Measurements from ENCODE around the gene SMIM24.
A peak's percentile ranks its signal among the peaks of the same experiment; 100 is the strongest.

SMIM24 gene

DNA sequence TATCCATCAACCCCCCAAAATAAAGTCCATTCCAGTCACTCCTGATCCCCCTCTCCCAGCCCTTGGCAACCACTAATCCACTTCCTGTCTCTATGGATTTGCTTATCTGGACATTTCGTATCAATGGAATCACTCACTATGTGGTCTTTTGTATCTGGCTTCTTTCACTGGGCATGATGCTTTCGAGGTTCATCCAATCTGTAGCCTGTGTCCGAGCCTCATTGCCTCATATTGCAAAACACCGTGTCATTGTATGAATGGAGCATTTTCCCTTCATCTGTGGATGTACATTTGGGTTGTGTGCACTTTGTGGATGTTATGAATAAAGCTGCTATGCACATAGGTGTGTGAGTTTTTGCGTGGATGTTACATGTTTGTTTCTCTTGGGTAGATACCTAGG is 24.4 kb upstream of the SMIM24 start:
- H4K20me1 ChIP-seq (ENCODE audit: insufficient read depth, low read length), result peaks cover 14% of the 10 kb centered on the region; the same call in 1 of the 2 replicates
- peaks cover 19% of the 10 kb centered on the region for H3K4me1 ChIP-seq (ENCODE audit: low read length)
- peaks cover 43% of the 10 kb centered on the region for H3K79me2 ChIP-seq (ENCODE audit: low read length)
- H3K27ac ChIP-seq (ENCODE audit: low read length), result no peak overlapping the region
- H3K27me3 ChIP-seq (ENCODE audit: low read depth, low read length), result no peaks in the 10 kb centered on the region
- H3K4me2 ChIP-seq (ENCODE audit: low read length), result peak overlapping the region; percentile 85
- H3K36me3 ChIP-seq (replicated peaks; ENCODE audit: low read depth, low read length), result peaks cover 15% of the 10 kb centered on the region
- no peaks in the 10 kb centered on the region for H3K9me3 ChIP-seq (ENCODE audit: insufficient read depth, low read length)
- peak overlapping the region; percentile 83 for H3K9ac ChIP-seq (ENCODE audit: low read length)
- peak overlapping the region; percentile 79 for H3K4me3 ChIP-seq (ENCODE audit: low read length)
- no peak overlapping the region for H2AFZ ChIP-seq (ENCODE audit: low read depth, low read length)
- TF ChIP-seq EZH2phosphoT487 (IDR thresholded peaks at IDR 0.05; ENCODE audit: low read depth), result no peak
- TF ChIP-seq, protein P1, sequence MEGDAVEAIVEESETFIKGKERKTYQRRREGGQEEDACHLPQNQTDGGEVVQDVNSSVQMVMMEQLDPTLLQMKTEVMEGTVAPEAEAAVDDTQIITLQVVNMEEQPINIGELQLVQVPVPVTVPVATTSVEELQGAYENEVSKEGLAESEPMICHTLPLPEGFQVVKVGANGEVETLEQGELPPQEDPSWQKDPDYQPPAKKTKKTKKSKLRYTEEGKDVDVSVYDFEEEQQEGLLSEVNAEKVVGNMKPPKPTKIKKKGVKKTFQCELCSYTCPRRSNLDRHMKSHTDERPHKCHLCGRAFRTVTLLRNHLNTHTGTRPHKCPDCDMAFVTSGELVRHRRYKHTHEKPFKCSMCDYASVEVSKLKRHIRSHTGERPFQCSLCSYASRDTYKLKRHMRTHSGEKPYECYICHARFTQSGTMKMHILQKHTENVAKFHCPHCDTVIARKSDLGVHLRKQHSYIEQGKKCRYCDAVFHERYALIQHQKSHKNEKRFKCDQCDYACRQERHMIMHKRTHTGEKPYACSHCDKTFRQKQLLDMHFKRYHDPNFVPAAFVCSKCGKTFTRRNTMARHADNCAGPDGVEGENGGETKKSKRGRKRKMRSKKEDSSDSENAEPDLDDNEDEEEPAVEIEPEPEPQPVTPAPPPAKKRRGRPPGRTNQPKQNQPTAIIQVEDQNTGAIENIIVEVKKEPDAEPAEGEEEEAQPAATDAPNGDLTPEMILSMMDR (IDR thresholded peaks at IDR 0.05; ENCODE audit: low read depth, low read length), result no peak

DNA sequence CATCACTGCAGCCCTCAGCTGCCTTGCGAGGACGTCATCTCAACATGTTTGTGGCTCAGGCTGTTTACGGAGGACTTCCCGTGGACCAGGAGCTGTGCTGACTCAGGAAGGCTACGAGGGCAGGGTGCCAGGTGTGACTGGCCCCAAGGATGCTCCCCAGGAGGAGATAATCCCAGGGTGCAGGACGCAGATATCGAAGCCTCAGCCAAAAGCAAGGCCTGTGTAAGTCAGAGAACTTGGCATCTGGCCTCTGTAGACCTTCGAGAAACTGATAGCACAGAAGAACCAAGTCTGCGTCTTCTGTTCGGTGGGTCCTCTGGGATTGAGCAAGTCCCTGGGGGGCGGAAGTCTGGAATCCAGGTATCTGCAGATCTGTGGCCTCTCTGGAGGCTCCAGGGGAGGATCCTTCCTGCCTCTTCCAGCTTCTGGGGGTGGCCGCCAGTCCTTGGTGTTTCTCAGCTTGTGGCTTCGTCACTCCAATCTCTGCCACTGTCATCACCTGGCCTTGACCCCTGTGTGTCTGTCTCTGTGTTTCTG is 22.8 kb upstream of the SMIM24 start:
- no peak overlapping the region for H3K4me3 ChIP-seq (ENCODE audit: low read length)
- no peak overlapping the region for H2AFZ ChIP-seq (ENCODE audit: low read depth, low read length)
- no peaks in the 10 kb centered on the region for H4K20me1 ChIP-seq (ENCODE audit: insufficient read depth, low read length)
- no peaks in the 10 kb centered on the region for H3K9me3 ChIP-seq (ENCODE audit: insufficient read depth, low read length)
- H3K27me3 ChIP-seq (ENCODE audit: low read depth, low read length), result no peaks in the 10 kb centered on the region
- peaks cover 43% of the 10 kb centered on the region for H3K79me2 ChIP-seq (ENCODE audit: low read length)
- H3K36me3 ChIP-seq (replicated peaks; ENCODE audit: low read depth, low read length), result peaks cover 6% of the 10 kb centered on the region
- H3K9ac ChIP-seq (ENCODE audit: low read length), result no peak overlapping the region
- TF ChIP-seq EZH2phosphoT487 (IDR thresholded peaks at IDR 0.05; ENCODE audit: low read depth), result no peak
- TF ChIP-seq, protein P1 (IDR thresholded peaks at IDR 0.05; ENCODE audit: low read depth, low read length), result no peak
- H3K4me2 ChIP-seq (ENCODE audit: low read length), result no peak overlapping the region
- H3K4me1 ChIP-seq (ENCODE audit: low read length), result peaks cover 25% of the 10 kb centered on the region
- no peak overlapping the region for H3K27ac ChIP-seq (ENCODE audit: low read length)

DNA sequence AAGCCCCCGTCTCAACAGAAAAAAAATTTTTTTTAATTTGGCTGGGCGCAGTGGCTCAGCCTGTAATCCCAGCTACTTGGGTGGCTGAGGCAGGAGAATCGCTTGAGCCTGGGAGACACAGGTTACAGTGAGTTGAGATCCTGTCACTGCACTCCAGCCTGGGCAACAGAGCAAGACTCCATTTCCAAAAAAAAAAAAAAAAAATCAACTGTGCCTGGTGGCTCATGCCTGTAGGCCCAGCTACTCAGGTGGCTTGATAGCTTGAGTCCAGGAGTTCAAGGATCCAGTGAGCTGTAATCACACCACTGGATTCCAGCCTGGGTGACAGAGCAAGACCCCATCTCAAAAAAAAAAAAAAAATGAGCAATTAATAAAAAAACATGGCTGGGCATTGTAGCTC is 21.5 kb upstream of the SMIM24 start:
- no peaks in the 10 kb centered on the region for H4K20me1 ChIP-seq (ENCODE audit: insufficient read depth, low read length)
- no peak overlapping the region for H3K27ac ChIP-seq (ENCODE audit: low read length)
- H3K36me3 ChIP-seq (replicated peaks; ENCODE audit: low read depth, low read length), result peaks cover 7% of the 10 kb centered on the region
- H3K4me1 ChIP-seq (ENCODE audit: low read length), result peaks cover 17% of the 10 kb centered on the region
- no peak overlapping the region for H3K4me2 ChIP-seq (ENCODE audit: low read length)
- no peaks in the 10 kb centered on the region for H3K9me3 ChIP-seq (ENCODE audit: insufficient read depth, low read length)
- H2AFZ ChIP-seq (ENCODE audit: low read depth, low read length), result no peak overlapping the region
- peaks cover 43% of the 10 kb centered on the region for H3K79me2 ChIP-seq (ENCODE audit: low read length)
- no peaks in the 10 kb centered on the region for H3K27me3 ChIP-seq (ENCODE audit: low read depth, low read length)
- no peak overlapping the region for H3K4me3 ChIP-seq (ENCODE audit: low read length)
- TF ChIP-seq, protein P1 (IDR thresholded peaks at IDR 0.05; ENCODE audit: low read depth, low read length), result no peak
- no peak for TF ChIP-seq EZH2phosphoT487 (IDR thresholded peaks at IDR 0.05; ENCODE audit: low read depth)
- no peak overlapping the region for H3K9ac ChIP-seq (ENCODE audit: low read length)

DNA sequence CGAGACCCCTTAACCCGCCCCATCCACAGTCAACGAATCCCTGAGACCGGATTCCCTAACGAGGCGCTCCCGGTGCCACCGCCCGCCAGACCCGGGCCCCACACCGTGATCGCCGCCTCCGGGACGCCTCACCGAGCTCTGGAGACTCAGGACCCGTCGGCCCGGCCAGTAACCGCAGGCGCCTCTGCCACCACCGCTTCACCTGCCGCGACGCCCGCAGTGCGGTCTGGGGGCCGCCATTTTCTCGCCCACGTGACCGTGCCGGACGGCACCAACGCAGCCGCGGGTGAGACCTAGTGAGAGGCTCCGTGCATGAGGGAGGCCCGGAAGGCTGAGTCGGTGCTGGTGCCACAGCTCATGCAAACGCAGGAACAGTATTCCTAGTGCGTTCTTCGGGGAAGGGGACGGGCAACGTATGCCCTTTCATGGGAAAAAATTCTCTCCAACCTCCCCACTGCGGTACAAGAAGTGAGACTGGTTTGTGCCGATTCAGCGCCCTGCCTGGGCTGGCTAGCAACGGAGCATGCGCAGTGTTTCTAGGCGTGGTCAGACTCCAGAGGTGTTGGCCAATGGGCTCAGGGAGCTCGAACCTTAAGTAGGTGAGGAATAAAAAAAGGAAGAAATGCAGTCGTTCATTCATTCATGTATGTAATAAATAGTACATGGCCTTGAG is 20.2 kb upstream of the SMIM24 start, which contains the start of gene DOHH:
DOHH (minus strand) TSS at position 246 of the 673 bp plus-strand sequence. CDS start 3,860 bp downstream, outside the sequence.
- Histone ChIP-seq H3K9me3 (ENCODE audit: insufficient read depth, low read length) (no peaks in the 10 kb centered on the region), H4K20me1 (ENCODE audit: insufficient read depth, low read length) (no peaks in the 10 kb centered on the region), H3K4me3 (ENCODE audit: low read length) (peak within 1 kb of the TSS; percentile 90), H3K4me2 (ENCODE audit: low read length) (peak within 1 kb of the TSS; percentile 92), H3K36me3 (replicated peaks; ENCODE audit: low read depth, low read length) (peaks cover 18% of the 10 kb centered on the region), H3K27ac (ENCODE audit: low read length) (peak within 1 kb of the TSS; percentile 70), H3K4me1 (ENCODE audit: low read length) (peaks cover 17% of the 10 kb centered on the region), H3K9ac (ENCODE audit: low read length) (peak within 1 kb of the TSS; percentile 79), H3K79me2 (ENCODE audit: low read length) (peaks cover 40% of the 10 kb centered on the region), H3K27me3 (ENCODE audit: low read depth, low read length) (no peaks in the 10 kb centered on the region), H2AFZ (ENCODE audit: low read depth, low read length) (peak within 1 kb of the TSS; percentile 97)
- no peak for TF ChIP-seq EZH2phosphoT487 (IDR thresholded peaks at IDR 0.05; ENCODE audit: low read depth)
- TF ChIP-seq, protein P1 (IDR thresholded peaks at IDR 0.05; ENCODE audit: low read depth, low read length), result no peak
